H1 (cell line): ENCODE results near the gene GNB5. TPM values are rescaled to one million over a fixed set of nuclear protein-coding genes. Genes with fewer than 3 reads are reported as not detected.

Experiments used
- CTCF ChIA-PET: fragments of 300-600 bp; sonication (Branson Sonifier 250); formaldehyde crosslinking; loops from one replicate; lab custom pipeline; 2021; ENCODE audit not compliant: partially characterized antibody; lab: Charles Lee
- POLR2A ChIA-PET: fragments of 300-600 bp; sonication (Branson Sonifier 250); formaldehyde crosslinking; loops from one replicate; lab custom pipeline; 2021; ENCODE audit warnings: inconsistent platforms; ENCODE audit not compliant: partially characterized antibody; lab: Charles Lee
- DNase-seq, 2 experiments: peaks; one replicate each; pipeline versions ENCODE4 v3.0.0 to v3.0.0-alpha.2; 2010 to 2022; ENCODE audit warnings: low spot score in 2 of 2, low read depth in 1 of 2, mixed read lengths in 1 of 2
- FAIRE-seq: peaks from 2 replicates; lab custom pipeline; 2011; peaks lifted over from hg19 to GRCh38; lab: Jason Lieb, UNC
- H2AFZ ChIP-seq: 2 replicates; pipeline ENCODE4 v1.8.1; 2012; ENCODE audit warnings: low read length, inconsistent platforms
- H2AK5ac ChIP-seq: 2 replicates; pipeline ENCODE4 v1.6.1; 2013; ENCODE audit warnings: low read depth, low read length
- H2BK120ac ChIP-seq: replicated peaks from 2 replicates; pipeline ENCODE3; 2013; ENCODE audit warnings: low read depth, low read length, inconsistent platforms
- H2BK12ac ChIP-seq: 2 replicates; pipeline ENCODE4 v1.6.1; 2013; ENCODE audit warnings: low read depth, low read length
- H2BK15ac ChIP-seq: 2 replicates; pipeline ENCODE4 v1.6.1; 2013; ENCODE audit warnings: low read length
- H2BK20ac ChIP-seq: 2 replicates; pipeline ENCODE4 v1.6.1; 2013; ENCODE audit warnings: low read length
- H2BK5ac ChIP-seq: 2 replicates; pipeline ENCODE4 v1.6.1; 2013; ENCODE audit warnings: low read depth, low read length
- H3K14ac ChIP-seq: 2 replicates; pipeline ENCODE4 v1.6.1; 2013; ENCODE audit warnings: inconsistent platforms; ENCODE audit not compliant: insufficient read length
- H3K18ac ChIP-seq: 2 replicates; pipeline ENCODE4 v1.6.1; 2013; ENCODE audit warnings: low read length; ENCODE audit errors: extremely low read depth
- H3K23ac ChIP-seq: 2 replicates; pipeline ENCODE4 v1.6.1; 2013; ENCODE audit warnings: inconsistent platforms; ENCODE audit not compliant: insufficient read length
- H3K23me2 ChIP-seq: 2 replicates; pipeline ENCODE4 v1.6.1; 2013; ENCODE audit warnings: low read depth, low read length
- H3K27ac ChIP-seq: 2 replicates; pipeline ENCODE4 v1.6.1; 2011; ENCODE audit warnings: low read depth, low read length, inconsistent platforms
- H3K27me3 ChIP-seq, 4 experiments: replicated peaks in 1 of 4; 1 replicate in 1 of 4; 2 replicates in 3 of 4; pipeline versions ENCODE4 v1.6.1 to v1.8.1; 2011 to 2013; ENCODE audit warnings: low read length in 3 of 4, mild to moderate bottlenecking in 3 of 4, inconsistent platforms in 2 of 4, mixed read lengths in 2 of 4, moderate library complexity in 1 of 4; ENCODE audit not compliant: control insufficient read depth in 3 of 4, insufficient read depth in 3 of 4; ENCODE audit errors: extremely low read depth in 1 of 4
- H3K36me3 ChIP-seq, 4 experiments: 2 replicates each; pipeline versions ENCODE4 v1.6.1 to v1.8.1; 2011 to 2013; ENCODE audit warnings: mild to moderate bottlenecking in 4 of 4, low read length in 3 of 4, moderate library complexity in 2 of 4, control low read depth in 1 of 4, inconsistent platforms in 1 of 4; ENCODE audit not compliant: insufficient read depth in 4 of 4, control insufficient read depth in 2 of 4
- H3K4ac ChIP-seq: replicated peaks from 2 replicates; pipeline ENCODE3; 2013; ENCODE audit warnings: low read length, low read depth, mixed read lengths, inconsistent platforms; ENCODE audit not compliant: insufficient read length
- H3K4me1 ChIP-seq, 4 experiments: replicated peaks in 1 of 4; 1 replicate in 1 of 4; 2 replicates in 3 of 4; pipeline versions ENCODE4 v1.6.1 to v1.8.1; 2011 to 2013; ENCODE audit warnings: low read length in 3 of 4, inconsistent platforms in 2 of 4, mixed read lengths in 1 of 4; ENCODE audit not compliant: insufficient read depth in 4 of 4, control insufficient read depth in 3 of 4
- H3K4me2 ChIP-seq, 2 experiments: 2 replicates each; pipeline versions ENCODE4 v1.6.1 to v1.8.1; 2011 to 2013; ENCODE audit warnings: low read depth in 2 of 2, low read length in 2 of 2, control low read depth in 1 of 2, inconsistent platforms in 1 of 2, mild to moderate bottlenecking in 1 of 2; ENCODE audit not compliant: insufficient read depth in 1 of 2
- H3K4me3 ChIP-seq, 4 experiments: fragments of 200-600, 300-600 bp in 1 of 4; sonication (generic), shearing (Covaris generic), sonication (Bioruptor Twin) in 1 of 4; 2 replicates each; pipeline versions ENCODE4 v1.5.1 to v1.8.1; 2011 to 2016; ENCODE audit warnings: low read length in 4 of 4, low read depth in 3 of 4, control low read depth in 2 of 4, inconsistent platforms in 2 of 4, mild to moderate bottlenecking in 2 of 4, mixed read lengths in 1 of 4, moderate library complexity in 1 of 4; ENCODE audit not compliant: insufficient read depth in 2 of 4; ENCODE audit errors: extremely low read depth in 1 of 4
- H3K56ac ChIP-seq: replicated peaks from 2 replicates; pipeline ENCODE3; 2013; ENCODE audit warnings: low read depth, mild to moderate bottlenecking, mixed read lengths, low read length, inconsistent platforms; ENCODE audit not compliant: insufficient read length
- H3K79me1 ChIP-seq: 2 replicates; pipeline ENCODE4 v1.6.1; 2013; ENCODE audit warnings: low read depth, low read length, control low read depth
- H3K79me2 ChIP-seq, 2 experiments: 2 replicates each; pipeline versions ENCODE4 v1.6.1 to v1.8.1; 2012 to 2013; ENCODE audit warnings: low read length in 2 of 2, mild to moderate bottlenecking in 2 of 2, inconsistent platforms in 1 of 2; ENCODE audit not compliant: insufficient read depth in 2 of 2, control insufficient read depth in 1 of 2
- H3K9ac ChIP-seq, 4 experiments: replicated peaks in 1 of 4; 1 replicate in 1 of 4; 2 replicates in 3 of 4; pipeline versions ENCODE4 v1.6.1 to v1.8.1; 2011 to 2013; ENCODE audit warnings: low read depth in 3 of 4, low read length in 3 of 4, control low read depth in 2 of 4, mild to moderate bottlenecking in 2 of 4, moderate library complexity in 2 of 4, inconsistent platforms in 1 of 4; ENCODE audit errors: extremely low read depth in 1 of 4
- H3K9me3 ChIP-seq, 2 experiments: 2 replicates each; pipeline versions ENCODE4 v1.6.1 to v1.8.1; 2012 to 2013; ENCODE audit warnings: mild to moderate bottlenecking in 2 of 2, moderate library complexity in 2 of 2, control low read depth in 1 of 2, inconsistent platforms in 1 of 2, low read depth in 1 of 2, low read length in 1 of 2, mixed read lengths in 1 of 2; ENCODE audit not compliant: insufficient read depth in 2 of 2
- H4K20me1 ChIP-seq, 2 experiments: replicated peaks in 1 of 2; 2 replicates each; pipeline versions ENCODE3 to v1.8.1; 2011 to 2013; ENCODE audit warnings: inconsistent platforms in 2 of 2, low read length in 2 of 2, mild to moderate bottlenecking in 1 of 2; ENCODE audit not compliant: insufficient read depth in 2 of 2, control insufficient read depth in 1 of 2
- H4K5ac ChIP-seq: 2 replicates; pipeline ENCODE4 v1.6.1; 2013; ENCODE audit warnings: low read length, low read depth, mixed read lengths, inconsistent platforms; ENCODE audit not compliant: insufficient read length
- H4K8ac ChIP-seq: 2 replicates; pipeline ENCODE4 v1.8.0; 2013; ENCODE audit warnings: mild to moderate bottlenecking, moderate library complexity, low read length, inconsistent platforms; ENCODE audit not compliant: insufficient read depth; ENCODE audit errors: extremely low read depth
- H4K91ac ChIP-seq: replicated peaks from 2 replicates; pipeline ENCODE3; 2013; ENCODE audit warnings: low read length, mixed read lengths, inconsistent platforms; ENCODE audit not compliant: insufficient read length
- ASH2L ChIP-seq: fragments of 200-600, 300-600 bp; sonication (generic); IDR thresholded peaks from one replicate; pipeline ENCODE4 v1.7.1; 2017; ENCODE audit warnings: low read length
- BCL11A ChIP-seq, 2 experiments: IDR thresholded peaks; one replicate each; pipeline ENCODE4 v1.6.1; 2011; ENCODE audit warnings: low read depth in 2 of 2, low read length in 2 of 2, mild to moderate bottlenecking in 2 of 2
- EGR1 ChIP-seq: IDR thresholded peaks from 2 replicates; pipeline ENCODE4 v1.6.1; 2011; ENCODE audit warnings: low read depth, low read length, borderline replicate concordance
- EP300 ChIP-seq, 2 experiments: IDR thresholded peaks; 1 replicate in 1 of 2; 2 replicates in 1 of 2; pipeline ENCODE4 v1.6.1; 2011 to 2012; ENCODE audit warnings: low read depth in 2 of 2, low read length in 2 of 2, mild to moderate bottlenecking in 2 of 2, borderline replicate concordance in 1 of 2, inconsistent platforms in 1 of 2, moderate library complexity in 1 of 2
- POLR2AphosphoS5 ChIP-seq: IDR thresholded peaks from 2 replicates; pipeline ENCODE4 v1.6.1; 2011; ENCODE audit warnings: low read depth, low read length
- POU5F1 ChIP-seq: IDR thresholded peaks from 2 replicates; pipeline ENCODE4 v1.6.1; 2011; ENCODE audit warnings: low read depth, mild to moderate bottlenecking, low read length, moderate library complexity
- SP2 ChIP-seq: IDR thresholded peaks from 2 replicates; pipeline ENCODE4 v1.6.1; 2012; ENCODE audit warnings: mild to moderate bottlenecking, low read length, inconsistent platforms
- SUZ12 ChIP-seq: fragments of 200-600 bp; sonication (generic); IDR thresholded peaks from 2 replicates; pipeline ENCODE4 v1.6.1; 2012; ENCODE audit warnings: mild to moderate bottlenecking, inconsistent platforms, low read length, moderate library complexity, mixed read lengths
- TEAD4 ChIP-seq: IDR thresholded peaks from 2 replicates; pipeline ENCODE4 v1.6.1; 2012; ENCODE audit warnings: low read depth, low read length, inconsistent platforms, mixed read lengths
- ZNF274 ChIP-seq: IDR thresholded peaks from 2 replicates; pipeline ENCODE4 v1.7.0; 2012; ENCODE audit warnings: low read length, borderline replicate concordance; ENCODE audit errors: extremely low read depth
- WGBS, 2 experiments: shearing (Covaris generic) in 1 of 2; methylation state at CpG; one replicate each; pipeline versions ENCODE4 v1.1.6 to v1.1.7; 2013 to 2015; ENCODE audit warnings: low lambda C conversion rate in 2 of 2, mixed read lengths in 2 of 2, inconsistent platforms in 1 of 2, low coverage in 1 of 2, missing lambda C conversion rate in 1 of 2; ENCODE audit not compliant: insufficient replicate concordance in 2 of 2, insufficient coverage in 1 of 2, insufficient read length in 1 of 2; ENCODE audit errors: extremely low coverage in 1 of 2, missing lambda C conversion rate in 1 of 2; 5-methylcytosine and 5-hydroxymethylcytosine counted together
- polyA plus RNA-seq, 7 experiments: library from polyadenylated mRNA; depleted of rRNA in 3 of 7; stranded (reverse) in 5 of 7; unstranded in 2 of 7; fragments of >200 nt in 5 of 7; fragments of 200-250 nt in 2 of 7; gene quantifications; 1 replicate in 5 of 7; 2 replicates in 1 of 7; 4 replicates in 1 of 7; pipeline versions ENCODE4 v1.2.1 to v1.2.3, GENCODE V29; 2011 to 2013; ENCODE audit warnings: missing spikeins in 2 of 7, mixed read lengths in 2 of 7
- total RNA-seq: library from RNA; stranded (reverse); fragmentation: NEBNext Ultra II Directional; extraction: Animal tissue kit (Norgen Biotek cat#: 25700); gene quantifications from 2 replicates; pipeline ENCODE4 v1.2.1, GENCODE V29; 2021
- TF ChIP-seq, protein P1 (sequence below), 3 experiments: IDR thresholded peaks; 1 replicate in 2 of 3; 2 replicates in 1 of 3; pipeline versions ENCODE4 v1.5.1 to v1.6.1; 2011; ENCODE audit warnings: low read length in 3 of 3, mild to moderate bottlenecking in 3 of 3, inconsistent platforms in 2 of 3, low read depth in 1 of 3, moderate library complexity in 1 of 3; ENCODE audit not compliant: insufficient read depth in 1 of 3; ENCODE audit errors: control extremely low read depth in 1 of 3

Gene GNB5
- total and polyA plus RNA-seq, 2 of the 8 experiments (the other 6 are each of a cell fraction or from before 2014, with no cell fraction given), result 21.7 to 42.5 TPM

DNA sequence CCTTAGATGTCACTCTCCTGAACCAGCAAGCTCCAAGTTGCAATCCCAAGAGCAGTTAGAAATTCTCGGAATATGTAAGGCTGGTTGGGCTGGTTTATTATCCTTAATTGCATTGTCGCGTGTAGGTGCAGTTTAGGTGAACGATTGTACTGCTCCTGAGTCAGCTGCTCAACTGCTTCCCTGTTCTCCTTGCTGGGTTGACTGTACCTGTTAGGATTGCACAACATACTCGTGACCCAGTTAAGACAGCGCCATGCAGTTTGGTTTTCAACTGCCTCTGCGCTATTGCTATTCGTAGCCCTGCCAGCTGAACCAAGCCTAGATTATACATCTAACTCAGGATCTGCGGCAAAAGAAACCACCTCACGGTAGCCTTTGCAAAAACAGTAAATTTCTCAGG, 119.6 kb downstream of the GNB5 start:
- H2BK20ac ChIP-seq, result no peak overlapping the region
- H2BK120ac ChIP-seq, result no peak overlapping the region
- no peaks in the 10 kb centered on the region for H4K20me1 ChIP-seq
- H3K23ac ChIP-seq, result no peak overlapping the region
- no peaks in the 10 kb centered on the region for H3K79me2 ChIP-seq
- H3K23me2 ChIP-seq, result no peaks in the 10 kb centered on the region
- POLR2A ChIA-PET, result interaction anchor here (1.4 kb wide), 1 partner anchor 100 kb away, joined by 8 read pairs; the partner anchor contains the start of gene LEO1
- H3K9me3 ChIP-seq, result no peaks in the 10 kb centered on the region
- no peak overlapping the region for H3K27ac ChIP-seq
- no peak overlapping the region for H2AK5ac ChIP-seq
- no peak overlapping the region for H3K4me2 ChIP-seq
- no peak overlapping the region for H3K56ac ChIP-seq
- H3K4me3 ChIP-seq, result no peak overlapping the region
- H3K4me1 ChIP-seq, result peaks cover 0 to 2% (median 0%) of the 10 kb centered on the region in 4 experiments; a peak in 1 of 7 replicates
- DNase-seq (no peak), FAIRE-seq (no peak)
- H3K18ac ChIP-seq, result no peak overlapping the region
- H3K9ac ChIP-seq, result no peak overlapping the region
- CTCF ChIA-PET, result interaction anchor here (0.7 to 7.1 kb wide), 16 partner anchors 8 to 284 kb away, joined by 3 to 55 read pairs (median 4); partner anchors contain the start of gene LEO1
- 96% methylated on average over 10 of the region's 10 CpGs; no CpG with 5 or more reads in 1 of the 2 experiments for WGBS, 2 experiments
- no peak overlapping the region for H2BK12ac ChIP-seq
- no peaks in the 10 kb centered on the region for H3K36me3 ChIP-seq
- H4K91ac ChIP-seq, result no peak overlapping the region
- H4K5ac ChIP-seq, result no peak overlapping the region
- no peak overlapping the region for H3K4ac ChIP-seq
- H3K14ac ChIP-seq, result no peak overlapping the region
- no peak overlapping the region for H4K8ac ChIP-seq
- no peak overlapping the region for H2BK5ac ChIP-seq
- no peak overlapping the region for H2BK15ac ChIP-seq
- no peaks in the 10 kb centered on the region for H3K27me3 ChIP-seq
- H2AFZ ChIP-seq, result no peak overlapping the region
- no peaks in the 10 kb centered on the region for H3K79me1 ChIP-seq
- TF ChIP-seq EGR1 (no peak), EP300 (IDR thresholded peaks at IDR 0.05; ENCODE audit: borderline replicate concordance in 1 of 2, low read depth in 2 of 2, low read length in 2 of 2) (no peak), SP2 (no peak), POU5F1 (no peak), BCL11A (IDR thresholded peaks at IDR 0.05; ENCODE audit: low read depth in 2 of 2, low read length in 2 of 2) (no peak), TEAD4 (no peak), SUZ12 (no peak), ASH2L (no peak), POLR2AphosphoS5 (no peak), ZNF274 (no peak)
- TF ChIP-seq, protein P1, sequence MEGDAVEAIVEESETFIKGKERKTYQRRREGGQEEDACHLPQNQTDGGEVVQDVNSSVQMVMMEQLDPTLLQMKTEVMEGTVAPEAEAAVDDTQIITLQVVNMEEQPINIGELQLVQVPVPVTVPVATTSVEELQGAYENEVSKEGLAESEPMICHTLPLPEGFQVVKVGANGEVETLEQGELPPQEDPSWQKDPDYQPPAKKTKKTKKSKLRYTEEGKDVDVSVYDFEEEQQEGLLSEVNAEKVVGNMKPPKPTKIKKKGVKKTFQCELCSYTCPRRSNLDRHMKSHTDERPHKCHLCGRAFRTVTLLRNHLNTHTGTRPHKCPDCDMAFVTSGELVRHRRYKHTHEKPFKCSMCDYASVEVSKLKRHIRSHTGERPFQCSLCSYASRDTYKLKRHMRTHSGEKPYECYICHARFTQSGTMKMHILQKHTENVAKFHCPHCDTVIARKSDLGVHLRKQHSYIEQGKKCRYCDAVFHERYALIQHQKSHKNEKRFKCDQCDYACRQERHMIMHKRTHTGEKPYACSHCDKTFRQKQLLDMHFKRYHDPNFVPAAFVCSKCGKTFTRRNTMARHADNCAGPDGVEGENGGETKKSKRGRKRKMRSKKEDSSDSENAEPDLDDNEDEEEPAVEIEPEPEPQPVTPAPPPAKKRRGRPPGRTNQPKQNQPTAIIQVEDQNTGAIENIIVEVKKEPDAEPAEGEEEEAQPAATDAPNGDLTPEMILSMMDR (IDR thresholded peaks at IDR 0.05; ENCODE audit: control extremely low read depth in 1 of 3, insufficient read depth in 1 of 3, low read depth in 1 of 3, low read length in 3 of 3), result no peak
